ENCODE results near the gene DNASE1L1.

The DNASE1L1 gene

DNA sequence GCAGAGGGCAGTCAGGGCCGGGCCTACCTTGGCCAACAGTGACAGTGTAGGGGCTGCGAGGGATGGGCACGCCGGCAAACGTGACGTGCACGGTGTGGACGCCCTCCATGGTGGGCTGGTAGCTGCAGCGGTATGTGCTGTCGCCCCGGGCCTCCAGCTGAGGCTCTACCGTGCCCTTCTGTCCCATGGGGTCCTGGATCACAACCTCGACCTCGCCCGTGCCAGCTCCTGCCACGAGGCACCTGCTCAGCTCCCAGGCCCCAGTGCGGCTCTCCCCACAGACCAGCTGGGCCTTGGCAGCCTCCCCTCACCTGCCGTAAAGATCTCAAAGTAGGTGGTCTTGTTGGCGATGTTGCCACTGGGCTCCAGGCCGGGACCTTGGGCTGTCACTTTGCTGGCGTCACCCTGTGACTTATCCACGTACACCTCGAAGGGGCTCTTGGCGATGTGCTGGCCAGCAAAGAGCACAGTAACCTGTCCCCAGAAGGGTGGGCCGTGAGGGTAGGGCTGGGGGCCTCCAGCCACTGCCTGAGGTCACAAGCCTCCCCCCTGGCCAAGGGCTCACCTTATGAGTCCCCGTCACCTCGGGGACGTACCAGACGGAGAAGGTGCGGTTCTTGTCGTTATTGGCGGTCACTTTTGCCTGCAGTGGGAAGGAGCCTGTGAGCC lies 42.9 kb downstream of the DNASE1L1 start:
- no peak for FAIRE-seq

DNA sequence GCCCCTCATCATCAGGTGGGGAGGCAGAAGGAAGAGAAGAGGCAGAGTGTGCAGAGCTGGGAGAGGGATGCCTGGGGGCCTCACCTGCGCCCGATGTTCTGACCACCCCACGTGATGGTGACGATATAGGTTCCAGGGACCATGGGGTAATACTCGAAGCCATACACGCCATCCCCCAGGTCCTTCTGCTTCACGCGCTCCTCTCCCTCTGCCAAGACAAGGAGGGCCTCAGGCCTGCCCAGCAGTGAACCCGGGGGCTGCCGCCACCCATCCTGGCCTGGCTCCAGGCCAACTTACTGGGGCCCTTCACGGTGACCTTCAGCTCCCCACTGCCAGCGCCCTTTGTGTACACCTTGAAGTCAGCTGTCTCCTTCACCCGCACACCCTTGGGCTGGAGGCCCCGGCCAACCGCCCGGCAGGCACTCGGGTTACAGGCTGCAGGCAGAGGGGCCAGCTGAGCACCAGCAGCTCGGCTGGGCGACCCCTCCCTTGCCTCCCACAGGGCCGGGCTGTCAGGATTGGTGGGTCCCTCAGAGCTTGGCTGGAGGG lies 43.9 kb downstream of the DNASE1L1 start:
- no peak for FAIRE-seq

DNA sequence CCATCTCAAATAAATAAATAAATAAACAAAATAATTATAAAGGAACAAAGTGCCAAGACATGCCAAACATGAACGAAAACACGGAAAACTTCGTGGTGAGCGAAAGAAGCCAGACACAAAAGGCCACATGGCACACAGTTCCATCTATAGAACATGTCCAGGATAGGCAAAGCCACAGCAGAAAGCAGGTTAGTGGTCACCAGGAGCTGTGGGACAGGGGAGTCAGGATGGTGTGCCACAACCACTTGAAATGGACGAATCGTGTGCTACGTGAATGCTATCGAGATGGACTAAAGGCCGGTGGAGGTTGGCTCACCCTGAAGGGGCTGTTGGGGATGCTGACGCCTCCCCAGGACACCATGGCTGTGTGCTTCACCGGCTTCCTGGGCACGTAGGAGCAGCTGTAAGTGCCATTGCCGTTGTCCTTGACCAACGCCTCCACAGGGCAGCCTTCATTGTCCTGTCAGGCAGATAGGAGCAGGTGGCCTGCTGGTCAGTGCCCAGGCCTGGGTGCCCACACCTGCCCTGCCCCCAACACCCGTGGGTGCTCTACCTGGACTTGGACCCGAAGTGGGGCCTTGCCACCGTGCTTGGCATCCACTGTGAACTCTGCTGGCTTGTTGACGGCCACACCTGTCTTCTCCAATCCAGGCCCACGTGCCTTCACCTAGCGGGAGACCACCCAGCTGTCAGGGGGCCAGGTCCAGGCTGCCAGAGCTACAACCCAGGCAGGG lies 45.2 kb downstream of the DNASE1L1 start:
- no peak for FAIRE-seq

DNA sequence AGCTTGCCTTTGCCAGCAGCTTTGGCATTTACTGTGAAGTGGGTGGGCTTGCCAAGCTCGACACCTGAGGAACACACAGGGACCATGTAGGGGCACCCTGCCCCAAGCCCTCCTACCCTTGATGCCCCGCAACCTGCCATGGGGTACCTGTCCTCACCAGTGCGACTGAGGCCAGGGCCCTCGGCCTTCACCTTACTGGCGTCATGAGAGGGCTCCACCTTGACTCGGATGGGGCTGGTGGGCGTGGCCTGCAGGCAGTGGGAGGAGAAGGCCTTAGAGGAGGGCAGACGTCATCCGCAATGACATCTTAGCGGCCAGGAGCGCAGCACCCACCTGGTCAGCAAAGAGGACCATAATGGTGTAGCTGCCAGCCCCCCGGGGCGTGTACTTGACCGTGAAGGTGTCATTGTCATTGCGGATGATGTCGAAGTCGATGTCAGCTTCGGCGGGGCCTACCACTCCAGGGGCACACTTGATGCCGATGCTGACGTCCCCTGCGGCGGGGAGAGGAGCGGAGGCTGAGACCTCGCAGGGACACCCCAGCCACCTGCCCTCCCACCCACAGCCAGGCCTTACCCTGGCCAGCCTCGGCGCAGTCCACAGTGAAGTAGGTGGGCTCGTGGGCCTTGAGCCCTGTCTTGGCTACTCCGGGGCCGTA lies 46.8 kb downstream of the DNASE1L1 start:
- no peak for FAIRE-seq

DNA sequence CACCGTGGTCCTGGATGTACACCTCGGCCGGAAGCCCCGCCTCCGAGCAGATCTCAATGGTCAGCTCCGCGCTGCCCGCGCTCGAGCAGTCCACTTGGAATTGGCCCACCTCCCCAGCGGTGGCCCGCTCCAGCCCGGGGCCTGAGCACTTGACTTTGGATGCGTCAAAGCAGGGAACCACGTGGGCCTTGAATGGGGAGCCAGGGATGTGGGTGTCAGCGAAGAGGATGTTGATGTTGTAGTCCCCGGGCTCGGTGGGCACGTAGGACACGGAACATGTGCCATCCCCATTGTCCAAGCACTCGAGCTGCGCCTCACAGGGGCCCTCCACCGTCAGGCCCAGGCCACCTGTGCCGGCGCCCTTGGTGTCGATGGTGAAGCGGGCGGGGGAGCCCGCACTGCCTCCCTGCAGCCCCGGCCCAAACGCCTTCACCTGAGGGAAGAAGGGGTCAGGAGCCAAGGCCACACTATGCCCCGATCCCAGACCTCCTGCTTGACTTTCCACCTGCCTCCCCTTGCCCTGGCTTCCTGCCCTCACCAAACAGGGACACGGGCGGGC lies 48.8 kb downstream of the DNASE1L1 start:
- FAIRE-seq, result no peak

DNA sequence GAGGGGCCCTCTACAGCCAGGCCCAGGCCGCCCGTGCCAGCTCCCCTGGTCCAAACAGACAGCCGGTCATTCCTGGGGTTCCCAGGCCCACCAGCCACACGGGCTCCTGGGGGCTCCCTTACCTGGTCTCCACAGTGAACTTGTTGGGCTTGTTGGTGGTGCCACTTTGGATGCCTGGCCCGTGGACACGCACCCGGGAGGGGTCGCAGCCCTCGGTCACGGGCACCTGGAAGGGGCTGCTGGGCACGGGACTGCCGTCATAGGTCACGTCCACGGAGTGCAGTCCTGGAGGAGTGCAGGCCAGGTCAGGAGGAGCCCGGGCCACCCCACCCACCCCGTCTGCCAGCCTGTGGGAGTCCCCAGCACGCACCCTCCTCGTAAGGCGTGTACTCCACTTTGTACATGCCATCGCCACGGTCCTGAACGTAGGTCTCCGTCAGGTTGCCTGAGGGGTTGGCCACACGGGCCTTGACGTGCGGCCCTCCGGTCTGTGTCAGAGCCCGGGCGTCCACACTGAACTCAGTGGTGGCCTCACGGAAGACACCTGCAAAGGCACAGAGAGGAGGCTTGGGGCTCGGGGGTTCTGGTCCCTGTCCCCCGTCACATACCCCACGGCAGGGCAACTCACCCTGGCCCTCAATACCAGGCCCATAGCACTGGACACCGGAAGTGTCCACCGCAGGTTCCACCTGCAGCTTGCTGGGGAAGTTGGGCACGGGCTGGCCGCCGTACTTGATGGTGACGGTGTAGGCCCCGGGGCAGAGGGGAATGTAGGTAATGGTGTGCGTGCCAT lies 49.5 kb downstream of the DNASE1L1 start:
- FAIRE-seq, result no peak

DNA sequence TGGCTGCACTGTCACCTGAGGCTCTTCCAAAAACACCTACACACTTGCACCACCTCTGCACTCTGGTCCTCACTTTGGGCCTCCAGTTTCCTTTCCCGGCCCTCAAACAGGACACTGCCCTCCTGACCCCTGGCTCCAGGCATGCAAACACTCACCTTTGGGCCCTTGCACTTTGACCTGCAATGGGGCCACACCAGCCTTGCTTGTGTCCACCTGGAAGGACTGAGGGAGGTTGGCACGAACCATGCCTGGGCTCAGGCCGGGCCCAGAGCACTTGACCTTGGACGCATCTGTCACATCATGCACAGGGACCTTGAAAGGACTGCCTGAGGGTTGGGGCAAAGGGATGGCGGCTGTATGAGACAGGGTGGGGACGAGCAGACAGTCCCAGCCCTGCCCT lies 50.2 kb downstream of the DNASE1L1 start:
- no peak for FAIRE-seq

DNA sequence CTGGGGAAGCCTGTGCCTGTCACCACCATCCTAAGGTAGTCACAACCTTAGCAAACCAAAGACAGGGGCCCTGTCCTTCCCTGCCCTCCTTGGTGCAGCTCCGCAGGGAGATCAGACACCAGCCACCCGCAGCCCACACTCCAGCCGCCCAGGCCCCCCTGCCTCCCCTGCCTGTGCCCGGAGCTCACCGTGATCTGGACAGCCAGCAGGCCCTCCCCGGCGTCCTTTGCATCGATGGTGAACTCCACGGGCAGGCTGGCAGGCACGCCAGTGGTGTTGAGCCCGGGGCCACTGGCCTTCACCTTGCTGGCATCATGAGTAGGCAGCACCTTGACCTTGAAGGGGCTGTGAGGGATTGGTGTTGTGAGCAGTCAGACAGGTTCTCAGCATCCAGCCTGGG lies 51.0 kb downstream of the DNASE1L1 start:
- FAIRE-seq, result no peak

DNA sequence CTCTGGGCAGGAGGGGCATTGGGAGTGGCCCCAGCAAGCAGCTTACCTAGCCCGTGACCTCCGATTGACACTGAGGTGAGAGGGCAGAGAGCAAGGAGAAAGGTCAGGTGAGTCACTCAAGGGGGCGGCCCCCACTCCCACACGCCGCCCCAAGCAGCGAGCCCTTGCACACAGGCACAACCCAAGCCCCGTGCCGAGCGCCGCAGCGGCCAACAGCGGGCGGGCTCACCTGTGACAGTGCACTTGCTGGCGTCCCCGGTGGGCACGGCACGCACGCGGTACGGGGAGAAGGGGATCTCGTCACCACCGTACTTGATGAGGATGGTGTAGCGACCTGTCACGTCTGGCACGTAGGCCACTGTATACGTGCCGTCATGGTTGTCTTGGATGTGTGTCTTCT lies 51.8 kb downstream of the DNASE1L1 start:
- no peak for FAIRE-seq

DNA sequence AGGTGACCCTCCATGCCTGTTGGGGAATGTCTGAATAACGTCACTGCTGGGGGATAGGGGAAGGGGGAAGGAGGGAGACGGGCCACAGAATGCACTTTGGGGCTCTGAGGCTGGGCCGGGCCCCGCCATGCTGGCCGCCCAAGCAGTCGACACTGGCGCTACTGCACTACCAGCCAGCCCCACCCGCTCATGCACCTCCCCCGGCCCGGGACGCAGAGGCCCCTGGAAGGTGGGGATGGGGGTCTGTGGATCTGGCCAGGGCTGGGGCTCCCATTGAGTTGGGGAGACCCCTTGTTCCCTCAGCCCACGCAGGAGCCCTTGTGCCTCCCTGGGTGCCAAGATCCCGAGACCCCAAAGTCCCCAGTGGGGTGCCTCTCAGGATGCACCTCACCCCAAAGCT lies 52.5 kb downstream of the DNASE1L1 start:
- FAIRE-seq, result no peak

DNA sequence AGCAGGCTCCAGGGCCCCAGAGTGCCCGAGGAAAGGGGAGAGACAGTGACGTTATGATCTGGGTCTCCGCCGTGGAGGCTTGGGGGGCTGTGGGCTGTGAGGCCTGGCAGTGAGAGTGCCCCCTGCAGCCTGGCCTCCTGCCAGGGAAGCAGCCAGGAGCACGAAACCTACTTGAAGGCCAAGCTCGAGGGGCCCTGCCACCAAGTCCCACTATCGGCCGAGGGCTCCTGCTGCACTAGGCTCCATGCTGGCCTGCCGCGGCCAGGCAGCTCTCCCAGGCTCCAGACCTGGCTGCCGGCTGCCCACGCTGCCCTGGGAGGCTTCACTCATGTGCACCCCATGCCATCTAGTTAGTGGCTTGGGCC lies 53.3 kb downstream of the DNASE1L1 start:
- no peak for FAIRE-seq

DNA sequence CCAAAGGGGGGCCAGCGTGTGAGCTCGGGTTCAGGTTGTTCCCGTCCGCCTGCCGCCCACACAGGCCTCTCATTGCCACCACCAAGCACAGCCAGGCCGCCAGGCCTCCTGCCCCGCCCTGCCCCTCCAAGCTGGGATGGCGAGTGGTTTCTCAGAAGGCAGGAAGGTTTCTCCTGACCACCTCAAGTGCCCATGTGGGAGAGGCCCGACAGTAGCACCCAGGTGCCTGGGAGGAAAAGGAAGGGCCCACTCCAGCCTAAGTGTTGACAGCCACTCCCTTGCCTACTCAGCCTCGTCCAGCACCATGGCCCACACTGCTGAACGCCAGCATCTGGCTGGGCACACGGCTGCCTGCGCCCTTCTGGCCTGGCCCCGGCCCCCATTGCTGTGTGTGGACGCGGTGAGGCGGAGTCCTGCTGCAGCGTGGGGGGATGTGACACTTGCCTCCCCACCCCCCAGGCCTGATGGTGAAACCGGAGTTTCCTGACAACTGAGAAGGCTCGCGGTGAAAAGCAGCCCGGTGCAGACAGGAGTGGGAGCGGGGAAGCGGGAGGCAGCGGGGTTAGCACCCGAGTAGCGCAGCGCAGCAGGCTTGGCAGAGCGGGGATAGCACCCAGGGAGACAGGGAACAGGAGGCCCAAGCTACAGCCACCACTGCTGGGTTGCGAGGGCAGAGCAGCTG lies 53.8 kb downstream of the DNASE1L1 start:
- no peak for FAIRE-seq

DNA sequence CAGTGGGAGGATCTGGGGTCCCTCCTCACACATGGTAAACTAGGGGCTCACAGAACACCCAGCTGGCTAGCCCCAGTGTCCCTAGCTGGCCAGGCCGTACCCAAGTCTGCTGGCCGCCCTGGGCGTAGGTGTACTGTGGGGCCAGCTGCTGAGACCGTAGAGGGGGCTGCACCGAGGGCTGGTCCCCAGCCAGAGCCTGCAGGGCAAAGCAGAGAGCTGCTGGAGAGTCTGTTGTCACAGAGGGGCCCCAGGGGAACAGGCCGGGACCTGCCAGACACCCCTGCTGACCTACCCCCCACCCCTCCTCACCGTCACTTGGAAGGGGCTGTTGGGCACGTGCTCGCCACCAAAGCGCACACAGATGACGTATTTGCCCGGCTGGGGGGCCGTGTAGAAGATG lies 54.5 kb downstream of the DNASE1L1 start:
- FAIRE-seq, result no peak

DNA sequence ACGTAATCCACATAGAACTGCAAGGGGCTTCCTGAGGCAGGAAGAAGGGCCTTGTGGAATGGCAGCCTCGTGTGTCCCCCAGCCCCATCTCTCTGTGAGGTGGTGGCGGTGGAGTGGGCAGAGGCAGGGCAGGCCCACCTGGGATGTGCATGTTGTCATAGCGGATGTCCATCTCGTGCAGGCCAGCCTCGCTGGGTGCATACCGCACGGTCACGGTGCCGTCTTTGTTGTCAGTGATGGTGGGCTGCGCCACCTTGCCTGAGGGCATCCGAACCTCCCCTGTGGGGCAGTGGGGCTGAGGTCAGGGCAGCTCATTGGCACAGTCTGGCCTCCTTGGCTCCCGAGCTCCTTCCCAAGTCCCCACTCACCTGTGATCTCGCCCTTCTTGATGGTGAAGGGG lies 55.0 kb downstream of the DNASE1L1 start:
- FAIRE-seq, result no peak

DNA sequence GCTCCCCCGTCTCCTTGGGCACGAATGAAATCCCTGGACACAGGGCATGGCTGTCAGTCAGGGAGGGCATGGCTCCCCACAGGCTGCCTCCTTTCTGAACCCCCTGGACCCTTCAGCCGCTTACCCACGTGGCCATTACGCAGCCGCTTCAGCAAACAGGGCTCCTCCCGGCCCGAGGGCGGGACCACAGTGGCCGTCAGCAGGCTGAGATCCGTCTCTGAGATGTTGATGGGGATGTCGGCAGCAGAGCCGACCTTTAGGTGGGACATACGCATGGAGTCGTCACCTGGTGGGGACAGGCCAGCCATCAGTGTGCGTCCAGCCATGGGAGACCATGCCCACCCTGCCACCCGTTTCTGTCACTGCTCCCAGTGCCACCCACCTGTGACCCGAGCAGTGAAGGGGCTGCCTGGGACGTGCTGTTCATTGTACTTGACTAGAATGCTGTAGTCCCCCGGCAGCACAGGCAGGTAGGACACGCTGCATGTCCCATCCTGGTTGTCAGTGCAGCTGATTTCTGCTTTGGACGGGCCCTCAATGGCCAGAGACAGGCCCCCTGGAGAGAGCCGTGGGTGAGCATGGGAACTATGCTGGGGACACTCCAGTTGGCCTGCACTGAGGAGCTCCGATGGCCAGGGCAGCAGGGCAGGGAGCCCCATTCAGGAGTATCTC lies 55.7 kb downstream of the DNASE1L1 start:
- no peak for FAIRE-seq

DNA sequence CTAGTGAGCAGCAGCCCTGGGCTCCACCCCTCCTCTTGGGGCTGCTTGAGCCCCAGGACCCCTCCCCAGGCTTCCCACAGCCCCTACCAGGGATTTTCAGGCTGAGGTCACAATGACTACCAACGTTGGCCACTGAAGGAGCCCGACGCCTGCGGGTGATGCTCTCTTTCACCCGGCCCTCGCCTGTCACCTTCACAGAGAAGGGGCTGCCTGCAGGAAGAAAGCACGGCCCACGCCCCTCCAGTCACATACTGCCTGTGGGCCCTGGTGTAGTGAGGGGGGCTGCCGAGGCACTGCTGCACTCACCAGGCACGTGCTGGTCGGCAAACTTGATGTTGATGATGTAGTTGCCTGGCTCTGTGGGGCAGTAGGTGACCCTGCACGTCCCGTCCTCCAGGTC lies 56.6 kb downstream of the DNASE1L1 start:
- FAIRE-seq, result no peak

DNA sequence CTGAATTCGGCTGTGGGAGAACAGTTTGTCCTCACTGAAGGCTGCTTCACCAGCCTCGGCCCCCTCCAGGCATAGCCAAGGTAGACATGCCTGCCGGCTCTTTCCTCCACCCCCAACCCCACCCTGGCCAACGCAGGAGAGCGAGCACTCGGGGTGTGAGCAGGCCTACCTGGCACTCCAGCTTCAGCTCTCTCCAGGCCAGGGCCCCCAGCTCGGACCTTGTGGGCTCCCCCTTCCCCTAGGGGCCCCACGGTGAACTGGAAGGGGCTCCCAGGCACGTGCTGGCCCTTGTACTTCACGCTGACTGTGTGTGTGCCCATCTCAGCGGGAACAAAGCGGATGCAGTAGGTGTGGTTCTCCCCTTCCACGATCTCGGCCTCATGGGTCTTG lies 57.0 kb downstream of the DNASE1L1 start:
- no peak for FAIRE-seq
